Neural cell (in vitro differentiated cells): ENCODE results near the gene BDKRB1. TPM values are rescaled to one million over a fixed set of nuclear protein-coding genes. Genes with fewer than 3 reads are reported as not detected.

ENCODE experiments used
- H2AFZ ChIP-seq: fragments of 200-600, 300-800 bp; sonication (generic), shearing (Covaris generic); 2 replicates; pipeline ENCODE4 v1.6.0; 2014; ENCODE audit warnings: low read depth, mild to moderate bottlenecking, antibody characterized with exemption, low read length, moderate library complexity
- H3F3A ChIP-seq: fragments of 200-600 bp; shearing (Covaris generic); 2 replicates; pipeline ENCODE4 v1.6.1; 2016; ENCODE audit warnings: mild to moderate bottlenecking, moderate library complexity, mixed read lengths, antibody characterized with exemption, low read length; ENCODE audit not compliant: insufficient read depth, poor library complexity, severe bottlenecking
- H3K27ac ChIP-seq: fragments of 200-600, 300-800 bp; sonication (generic), shearing (Covaris generic); 2 replicates; pipeline ENCODE4 v1.5.1; 2014; ENCODE audit warnings: mild to moderate bottlenecking, low read length, moderate library complexity
- H3K27me3 ChIP-seq: fragments of 300-800, 200-600 bp; sonication (generic), shearing (Covaris generic); 2 replicates; pipeline ENCODE4 v1.6.0; 2014; ENCODE audit warnings: mild to moderate bottlenecking, low read depth, low read length, moderate library complexity; ENCODE audit not compliant: insufficient read depth
- H3K36me3 ChIP-seq: fragments of 300-800, 200-600 bp; sonication (generic), shearing (Covaris generic); 2 replicates; pipeline ENCODE4 v1.5.1; 2014; ENCODE audit warnings: mild to moderate bottlenecking, antibody characterized with exemption, low read length, moderate library complexity; ENCODE audit not compliant: insufficient read depth
- H3K4me2 ChIP-seq: fragments of 300-800, 200-600 bp; sonication (generic), shearing (Covaris generic); 2 replicates; pipeline ENCODE4 v1.6.0; 2014; ENCODE audit warnings: mild to moderate bottlenecking, low read length
- H3K4me3 ChIP-seq: fragments of 300-800, 200-600 bp; sonication (generic), shearing (Covaris generic); 2 replicates; pipeline ENCODE4 v1.5.1; 2014; ENCODE audit warnings: mild to moderate bottlenecking, low read length, moderate library complexity
- H3K79me2 ChIP-seq: fragments of 200-600 bp; shearing (Covaris generic); replicated peaks from 2 replicates; pipeline ENCODE4 v1.6.0; 2014; ENCODE audit warnings: mild to moderate bottlenecking, low read length, moderate library complexity; ENCODE audit not compliant: insufficient read depth
- H3K9ac ChIP-seq: fragments of 300-800, 200-600 bp; sonication (generic), shearing (Covaris generic); 2 replicates; pipeline ENCODE4 v1.6.1; 2016; ENCODE audit warnings: mild to moderate bottlenecking, low read length, mixed read lengths
- H3K9me2 ChIP-seq: fragments of 200-600 bp; shearing (Covaris generic); 2 replicates; pipeline ENCODE4 v1.6.1; 2016; ENCODE audit warnings: mild to moderate bottlenecking, low read length, mixed read lengths; ENCODE audit not compliant: insufficient read depth
- H3K9me3 ChIP-seq: fragments of 200-600, 300-800 bp; sonication (generic), shearing (Covaris generic); 2 replicates; pipeline ENCODE4 v1.6.1; 2016; ENCODE audit warnings: mild to moderate bottlenecking, mixed run types, low read length, moderate library complexity, mixed read lengths
- H4K20me1 ChIP-seq: fragments of 200-600 bp; shearing (Covaris generic); 2 replicates; pipeline ENCODE4 v1.6.1; 2016; ENCODE audit warnings: mild to moderate bottlenecking, mixed run types; ENCODE audit not compliant: insufficient read depth
- CTCF ChIP-seq: fragments of 450-650 bp; IDR thresholded peaks from 2 replicates; pipeline ENCODE4 v1.5.1; 2014; ENCODE audit warnings: antibody characterized with exemption, mild to moderate bottlenecking, moderate library complexity; ENCODE audit not compliant: poor library complexity, severe bottlenecking
- EP300 ChIP-seq: fragments of 450-650 bp; conservative IDR thresholded peaks from 2 replicates; pipeline ENCODE4 v1.6.1; 2014; ENCODE audit warnings: antibody characterized with exemption, mild to moderate bottlenecking, moderate library complexity; ENCODE audit not compliant: poor library complexity, severe bottlenecking
- EZH2 ChIP-seq: fragments of 200-600, 300-800 bp; shearing (Covaris generic), sonication (generic); IDR thresholded peaks from 2 replicates; pipeline ENCODE4 v1.6.1; 2014; ENCODE audit warnings: antibody characterized with exemption, low read length, borderline replicate concordance, mild to moderate bottlenecking; ENCODE audit not compliant: insufficient read depth, poor library complexity, severe bottlenecking
- MXI1 ChIP-seq: fragments of 450-650 bp; conservative IDR thresholded peaks from 2 replicates; pipeline ENCODE4 v1.6.1; 2014; ENCODE audit warnings: antibody characterized with exemption, mild to moderate bottlenecking; ENCODE audit not compliant: poor library complexity, severe bottlenecking
- POLR2AphosphoS5 ChIP-seq: IDR thresholded peaks from 2 replicates; pipeline ENCODE4 v1.6.1; 2012
- RAD21 ChIP-seq: fragments of 450-650 bp; conservative IDR thresholded peaks from 2 replicates; pipeline ENCODE4 v1.6.1; 2014; ENCODE audit warnings: antibody characterized with exemption, mild to moderate bottlenecking, moderate library complexity
- SMC3 ChIP-seq: fragments of 450-650 bp; conservative IDR thresholded peaks from 2 replicates; pipeline ENCODE4 v1.6.1; 2014; ENCODE audit warnings: antibody characterized with exemption, mild to moderate bottlenecking, moderate library complexity; ENCODE audit not compliant: poor library complexity
- TAF1 ChIP-seq: IDR thresholded peaks from 2 replicates; pipeline ENCODE4 v1.6.1; 2012; ENCODE audit warnings: low read depth
- polyA plus RNA-seq: library from polyadenylated mRNA; depleted of rRNA; stranded (reverse); fragments of >200 nt; gene quantifications from 2 replicates; pipeline ENCODE4 v1.2.3, GENCODE V29; 2014
- TF ChIP-seq, protein P1 (sequence below): IDR thresholded peaks from 2 replicates; pipeline ENCODE4 v1.6.1; 2012; ENCODE audit warnings: borderline replicate concordance

Gene BDKRB1
- polyA plus RNA-seq, 1 donor from 2014 or later: not detected

- Histone ChIP-seq H3K4me2 (no peak overlapping the region), H3K9me2 (no peaks in the 10 kb centered on the region), H3K36me3 (no peaks in the 10 kb centered on the region), H3K79me2 (no peaks in the 10 kb centered on the region), H3K9me3 (no peaks in the 10 kb centered on the region), H3K27ac (no peak overlapping the region), H3K4me3 (no peak overlapping the region), H3K27me3 (peaks cover 5% of the 10 kb centered on the region), H2AFZ (no peak overlapping the region), H4K20me1 (no peaks in the 10 kb centered on the region), H3K9ac (no peak overlapping the region), H3F3A (no peaks in the 10 kb centered on the region)
- TF ChIP-seq CTCF: no peak
- TF ChIP-seq EZH2: no peak
- TF ChIP-seq TAF1: no peak
- TF ChIP-seq POLR2AphosphoS5: no peak
- TF ChIP-seq, protein P1, sequence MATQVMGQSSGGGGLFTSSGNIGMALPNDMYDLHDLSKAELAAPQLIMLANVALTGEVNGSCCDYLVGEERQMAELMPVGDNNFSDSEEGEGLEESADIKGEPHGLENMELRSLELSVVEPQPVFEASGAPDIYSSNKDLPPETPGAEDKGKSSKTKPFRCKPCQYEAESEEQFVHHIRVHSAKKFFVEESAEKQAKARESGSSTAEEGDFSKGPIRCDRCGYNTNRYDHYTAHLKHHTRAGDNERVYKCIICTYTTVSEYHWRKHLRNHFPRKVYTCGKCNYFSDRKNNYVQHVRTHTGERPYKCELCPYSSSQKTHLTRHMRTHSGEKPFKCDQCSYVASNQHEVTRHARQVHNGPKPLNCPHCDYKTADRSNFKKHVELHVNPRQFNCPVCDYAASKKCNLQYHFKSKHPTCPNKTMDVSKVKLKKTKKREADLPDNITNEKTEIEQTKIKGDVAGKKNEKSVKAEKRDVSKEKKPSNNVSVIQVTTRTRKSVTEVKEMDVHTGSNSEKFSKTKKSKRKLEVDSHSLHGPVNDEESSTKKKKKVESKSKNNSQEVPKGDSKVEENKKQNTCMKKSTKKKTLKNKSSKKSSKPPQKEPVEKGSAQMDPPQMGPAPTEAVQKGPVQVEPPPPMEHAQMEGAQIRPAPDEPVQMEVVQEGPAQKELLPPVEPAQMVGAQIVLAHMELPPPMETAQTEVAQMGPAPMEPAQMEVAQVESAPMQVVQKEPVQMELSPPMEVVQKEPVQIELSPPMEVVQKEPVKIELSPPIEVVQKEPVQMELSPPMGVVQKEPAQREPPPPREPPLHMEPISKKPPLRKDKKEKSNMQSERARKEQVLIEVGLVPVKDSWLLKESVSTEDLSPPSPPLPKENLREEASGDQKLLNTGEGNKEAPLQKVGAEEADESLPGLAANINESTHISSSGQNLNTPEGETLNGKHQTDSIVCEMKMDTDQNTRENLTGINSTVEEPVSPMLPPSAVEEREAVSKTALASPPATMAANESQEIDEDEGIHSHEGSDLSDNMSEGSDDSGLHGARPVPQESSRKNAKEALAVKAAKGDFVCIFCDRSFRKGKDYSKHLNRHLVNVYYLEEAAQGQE: no peak
- no peak for TF ChIP-seq RAD21
- TF ChIP-seq EP300: no peak
- no peak for TF ChIP-seq MXI1
- no peak for TF ChIP-seq SMC3
Measured at GRCh38 chr14:96207686-96208085, 48.3 kb upstream of the BDKRB1 start.

DNA sequence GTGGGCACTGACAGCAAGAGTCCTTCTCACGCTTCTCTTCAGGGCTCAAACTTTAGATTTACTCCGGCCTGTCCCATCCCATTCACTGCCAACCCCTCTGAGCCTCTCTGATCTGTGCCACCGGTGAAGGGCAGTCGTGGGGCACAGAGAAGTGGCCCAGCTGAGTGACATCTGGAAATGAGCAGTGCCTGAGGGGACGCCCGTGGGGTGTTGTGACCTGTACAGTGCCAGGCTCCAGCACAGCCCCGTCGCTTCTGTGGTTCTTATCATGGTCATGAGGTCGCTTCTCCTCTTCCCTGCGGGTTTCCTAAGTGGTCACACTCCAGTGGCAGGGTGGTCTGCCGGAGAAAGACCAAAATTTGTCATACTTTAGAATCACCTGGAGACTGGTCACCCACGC is 47.3 kb upstream of the BDKRB1 start:
- H2AFZ ChIP-seq: no peak overlapping the region
- no peaks in the 10 kb centered on the region for H3K79me2 ChIP-seq
- H3K9ac ChIP-seq: no peak overlapping the region
- H3K9me3 ChIP-seq: no peaks in the 10 kb centered on the region
- H4K20me1 ChIP-seq: no peaks in the 10 kb centered on the region
- TF ChIP-seq MXI1 (no peak), POLR2AphosphoS5 (no peak), SMC3 (no peak), TAF1 (no peak), RAD21 (no peak), EP300 (no peak), EZH2 (no peak), CTCF (no peak)
- no peaks in the 10 kb centered on the region for H3K36me3 ChIP-seq
- H3K27me3 ChIP-seq: peaks cover 5% of the 10 kb centered on the region
- no peaks in the 10 kb centered on the region for H3K9me2 ChIP-seq
- H3K4me3 ChIP-seq: no peak overlapping the region
- H3F3A ChIP-seq: no peaks in the 10 kb centered on the region
- H3K27ac ChIP-seq: no peak overlapping the region
- H3K4me2 ChIP-seq: no peak overlapping the region
